Amygdala (tissue), 56 donors: ENCODE measurements around the gene EFEMP2.
"Not testable (repeated sequence)": the region's sequence is repeated elsewhere in the genome, so short reads cannot be mapped to it uniquely, and the experiment has no call there.

Source experiments
- DNase-seq, 56 donors: peaks; one replicate each; lab custom pipeline; 2025; lab: John Stamatoyannopoulos, UW

Gene EFEMP2

DNA sequence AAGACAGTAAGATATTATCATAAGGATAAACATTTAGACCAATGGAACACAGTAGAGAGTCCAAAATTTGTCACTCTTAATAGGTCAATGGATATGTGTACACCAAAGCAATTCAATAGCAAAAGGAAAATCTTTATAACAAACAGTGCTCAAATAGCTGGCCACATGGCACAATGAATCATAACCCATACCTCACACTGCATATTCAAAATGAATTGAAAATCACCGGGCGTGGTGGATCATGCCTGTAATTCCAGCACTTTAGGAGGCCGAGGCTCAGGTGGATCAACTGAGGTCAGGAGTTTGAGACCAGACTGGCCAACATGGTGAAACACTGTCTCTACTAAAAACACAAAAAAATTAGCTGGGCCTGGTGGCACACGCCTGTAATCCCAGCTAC lies 30.5 kb downstream of the EFEMP2 start:
- no peak for DNase-seq

DNA sequence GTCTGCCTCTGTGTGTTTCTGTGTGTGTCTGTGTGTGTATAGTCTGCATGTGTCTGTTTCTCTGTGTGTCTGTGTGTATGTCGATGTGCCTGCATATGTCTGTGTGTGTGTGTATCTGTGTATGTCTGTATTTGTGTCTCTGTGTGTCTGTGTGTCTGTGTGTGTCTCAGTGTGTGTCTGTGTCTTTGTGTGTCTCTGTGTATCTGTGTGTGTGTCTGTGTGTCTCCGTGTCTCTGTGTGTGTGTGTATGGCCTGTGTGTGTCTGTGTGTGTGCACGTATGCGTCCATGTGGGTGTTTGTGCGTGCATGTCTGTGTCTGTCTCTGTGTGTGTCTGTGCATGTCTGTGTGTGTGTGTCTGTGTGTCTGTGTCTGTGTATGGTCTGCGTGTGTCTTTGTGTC lies 38.4 kb downstream of the EFEMP2 start:
- DNase-seq: no peak

DNA sequence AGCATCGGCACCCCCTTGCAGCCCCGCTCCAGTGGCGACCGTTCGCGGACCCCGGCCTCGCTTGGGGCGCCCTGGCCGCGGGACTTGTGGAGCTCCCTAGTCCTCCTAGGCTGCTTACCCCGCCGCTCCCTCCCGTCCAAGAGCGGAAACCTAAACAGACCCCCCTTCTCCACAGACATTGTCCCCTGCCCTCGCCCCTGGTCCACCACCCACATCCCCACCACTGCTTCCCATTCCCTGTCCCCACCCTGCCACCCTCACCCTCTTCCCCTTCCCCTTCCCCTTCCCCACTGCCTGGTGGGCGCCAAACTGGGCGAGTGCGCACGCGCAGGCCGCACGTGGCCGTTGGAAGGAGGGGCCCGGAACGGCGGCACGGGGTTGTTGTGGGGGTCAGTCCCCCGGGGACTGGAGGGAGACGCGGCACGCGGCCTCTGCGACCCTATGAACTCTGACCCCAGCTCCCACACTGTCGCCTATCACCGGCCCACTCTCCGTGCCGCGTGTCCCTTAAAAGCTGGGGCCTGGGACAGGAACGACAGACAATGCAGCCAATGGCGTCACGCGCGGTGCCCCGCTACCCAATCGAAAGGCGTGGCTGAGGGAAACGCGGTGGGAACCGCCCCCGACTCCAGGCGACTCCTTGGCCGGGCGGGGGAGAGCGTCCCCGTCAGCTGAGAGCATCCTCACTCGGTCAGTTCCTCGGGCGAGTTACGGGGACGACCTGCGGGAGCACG lies 39.1 kb downstream of the EFEMP2 start, which contains the start of gene SNX32:
TSS of gene SNX32 (plus strand) at position 667 of the 734 bp plus-strand sequence. CDS start 103 bp downstream, outside the sequence.
- DNase-seq: peak; percentile 58 to 98 (median 91)

DNA sequence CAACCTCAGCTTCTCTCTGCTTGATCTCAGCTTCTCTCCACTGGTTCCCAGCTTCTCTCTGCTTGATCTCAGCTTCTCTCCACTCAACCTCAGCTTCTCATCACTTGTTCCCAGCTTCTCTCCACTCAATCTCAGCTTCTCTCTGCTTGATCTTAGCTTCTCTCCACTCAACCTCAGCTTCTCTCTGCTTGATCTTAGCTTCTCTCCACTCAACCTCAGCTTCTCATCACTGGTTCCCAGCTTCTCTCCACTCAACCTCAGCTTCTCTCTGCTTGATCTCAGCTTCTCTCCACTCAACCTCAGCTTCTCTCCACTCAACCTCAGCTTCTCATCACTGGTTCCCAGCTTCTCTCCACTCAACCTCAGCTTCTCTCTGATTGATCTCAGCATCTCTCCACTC lies 40.4 kb downstream of the EFEMP2 start:
- not testable (repeated sequence) for DNase-seq

DNA sequence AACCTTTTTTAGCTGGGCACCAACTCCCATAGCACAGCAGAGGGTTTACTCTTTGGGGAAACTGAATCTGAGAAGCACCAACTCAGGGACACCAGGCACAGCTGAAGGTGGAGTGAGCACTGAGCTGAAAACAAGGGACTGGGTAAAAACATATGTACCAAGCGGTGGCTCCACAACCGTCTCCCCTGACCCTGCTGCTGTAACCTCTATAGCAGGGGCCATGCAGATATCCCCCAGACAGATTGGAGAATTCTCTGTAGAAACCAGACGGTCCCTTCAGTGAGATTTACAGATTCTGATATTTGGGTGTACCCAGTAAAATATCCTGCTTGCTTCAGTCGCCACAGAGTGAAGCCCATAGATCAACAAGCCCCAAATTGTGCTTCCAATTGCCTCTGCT lies 43.1 kb downstream of the EFEMP2 start:
- DNase-seq: no peak

DNA sequence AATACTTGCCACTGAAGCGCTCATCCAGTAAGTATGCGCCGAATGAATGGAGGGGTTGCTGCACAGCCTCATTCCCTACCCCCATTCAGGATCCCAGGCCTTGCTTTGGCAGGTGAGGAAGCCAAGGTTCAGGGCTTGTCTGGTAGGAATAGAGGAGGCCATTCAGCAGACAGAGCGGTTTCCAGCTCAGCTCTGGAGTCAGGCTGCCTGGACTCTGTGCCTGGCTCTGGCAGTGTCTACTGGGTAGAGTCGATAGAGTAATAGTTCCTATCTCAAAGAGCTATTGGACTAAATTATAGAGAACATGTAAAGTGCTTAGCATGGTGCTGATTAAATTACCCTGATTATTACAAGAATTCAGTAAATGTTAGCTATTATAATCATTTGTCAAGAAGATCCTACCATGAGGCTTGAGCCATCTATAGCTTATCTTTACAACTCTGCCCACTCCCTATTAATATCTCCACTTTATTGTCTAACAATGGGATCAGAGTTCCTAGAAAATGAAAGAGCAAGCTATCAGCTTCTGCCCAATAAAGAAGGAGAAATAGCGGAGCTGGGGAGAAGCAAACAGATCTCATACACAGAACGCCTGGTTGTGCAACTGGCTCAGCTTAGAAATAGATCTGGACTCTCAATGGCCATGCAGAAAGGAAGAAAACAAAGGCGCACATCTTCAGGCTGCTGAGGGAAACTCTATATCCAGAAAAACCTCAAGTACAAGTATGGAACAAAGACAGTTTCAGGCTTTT lies 45.4 kb downstream of the EFEMP2 start:
- DNase-seq: no peak

DNA sequence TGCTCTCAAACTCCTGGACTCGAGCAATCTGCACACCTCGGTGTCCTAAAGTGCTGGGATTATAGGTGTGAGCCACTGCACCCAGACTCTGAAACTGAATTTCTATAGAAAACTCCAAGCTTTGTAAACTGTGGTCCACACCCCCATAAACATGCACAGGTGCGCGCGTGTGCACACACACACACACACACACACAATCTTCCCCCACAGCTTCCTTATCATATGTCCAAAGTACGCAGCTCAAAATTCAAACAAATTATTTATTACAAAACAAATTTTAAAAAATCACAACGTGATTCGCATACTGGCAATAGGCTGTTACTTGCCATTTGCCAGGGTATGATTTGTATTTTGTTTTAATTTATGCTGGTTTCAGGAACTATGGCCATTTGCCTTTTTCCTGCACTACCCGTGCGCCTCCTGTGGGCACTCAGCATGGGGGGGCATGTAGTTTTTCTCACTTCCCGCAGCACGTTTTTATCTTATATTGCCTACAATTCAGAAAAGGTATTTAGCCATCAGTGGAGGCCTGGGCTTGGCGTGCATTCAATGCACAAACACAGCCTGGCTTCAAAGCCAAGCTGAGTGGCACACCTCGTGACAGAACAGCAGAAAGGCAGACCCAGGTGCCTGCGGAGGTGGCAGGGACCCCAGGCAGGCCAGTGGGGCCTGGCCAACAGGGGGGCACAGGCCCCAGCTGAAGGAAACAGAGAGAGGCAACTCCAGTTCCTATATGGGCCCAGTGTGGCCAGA lies 49.6 kb downstream of the EFEMP2 start:
- no peak for DNase-seq

DNA sequence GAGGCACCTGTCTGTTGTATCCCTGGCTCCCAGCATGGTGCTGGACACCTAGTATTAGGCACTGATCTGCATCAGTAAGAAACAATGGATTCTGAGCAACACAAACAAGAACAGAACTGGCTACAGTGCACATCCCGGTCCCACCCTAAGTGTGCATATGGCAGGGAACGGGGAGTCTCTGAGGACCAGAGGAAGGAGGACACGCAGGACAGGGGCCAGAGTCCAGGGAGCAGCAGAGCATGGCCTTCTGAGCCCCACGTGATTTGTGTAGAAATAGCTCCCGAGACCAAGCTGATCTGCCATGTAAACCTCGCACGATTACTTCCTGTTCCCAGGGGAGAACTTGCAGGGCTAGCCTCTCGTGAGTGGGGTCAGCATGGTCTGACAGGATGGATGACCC lies 51.5 kb downstream of the EFEMP2 start:
- DNase-seq: no peak

DNA sequence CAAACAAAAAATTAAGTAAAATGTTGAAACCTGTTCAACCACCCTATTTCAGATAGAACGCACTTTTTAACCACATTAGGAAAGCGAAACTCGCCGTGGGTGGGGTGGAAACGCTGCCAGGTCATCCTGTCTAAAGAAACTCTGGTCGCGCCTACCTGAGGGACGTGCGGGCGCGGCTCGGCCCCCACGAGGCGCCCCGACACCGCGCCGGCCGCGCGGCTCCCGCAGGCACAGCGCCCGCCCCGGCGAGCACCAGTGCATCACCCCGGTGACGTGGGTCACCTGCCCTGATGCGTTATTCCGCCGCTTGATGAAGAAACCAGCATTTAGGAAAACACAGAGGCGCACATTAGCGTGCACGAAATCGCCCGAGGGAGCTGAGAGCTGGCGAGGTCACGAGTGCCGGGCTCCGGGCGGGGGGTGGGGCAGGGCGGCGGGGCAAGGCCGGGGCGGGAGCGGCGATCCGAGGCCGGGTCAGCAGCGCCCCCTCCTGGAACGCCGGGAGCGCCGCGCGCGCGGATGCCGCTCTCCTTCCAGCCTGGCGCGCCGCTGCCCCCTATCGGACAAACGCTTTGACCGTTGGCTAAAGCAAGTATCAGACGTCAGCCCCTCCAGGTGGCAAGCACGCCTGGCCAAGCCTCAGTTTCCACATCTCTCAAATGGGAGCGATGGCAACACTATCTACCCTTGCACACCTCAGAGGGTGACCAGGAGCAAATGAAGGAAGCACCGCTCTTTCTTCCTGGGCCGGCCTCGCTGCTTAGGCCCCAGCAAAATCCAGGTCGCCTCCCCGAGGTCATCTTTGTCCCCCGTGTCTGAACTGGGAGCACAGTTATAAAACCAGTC lies 54.5 kb downstream of the EFEMP2 start:
- DNase-seq: peak; percentile 27 to 97 (median 82)

DNA sequence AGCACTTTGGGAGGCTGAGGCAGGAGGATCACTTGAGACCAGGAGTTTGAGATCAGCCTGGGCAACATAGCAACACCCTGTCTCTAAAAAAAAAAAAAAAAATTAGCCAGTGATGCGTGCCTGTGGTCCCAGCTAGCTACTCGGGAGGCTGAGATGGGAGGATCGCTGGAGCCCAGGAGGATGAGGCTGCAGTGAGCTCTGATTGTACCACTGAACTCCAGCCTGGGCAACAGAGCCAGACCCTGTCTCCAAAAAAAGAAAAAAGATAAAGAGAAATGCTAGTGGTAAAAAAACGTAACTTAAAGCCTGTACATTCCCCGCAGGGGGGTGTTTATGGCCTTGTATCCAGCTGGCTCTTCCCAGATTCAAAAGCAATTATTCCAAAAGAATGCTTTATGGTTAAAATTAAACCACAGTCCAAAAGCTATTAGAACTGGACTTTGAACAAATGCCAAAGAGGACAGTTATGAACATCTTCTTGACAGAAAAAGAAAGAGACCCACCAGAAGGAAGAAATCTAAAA lies 55.2 kb downstream of the EFEMP2 start:
- no peak for DNase-seq

DNA sequence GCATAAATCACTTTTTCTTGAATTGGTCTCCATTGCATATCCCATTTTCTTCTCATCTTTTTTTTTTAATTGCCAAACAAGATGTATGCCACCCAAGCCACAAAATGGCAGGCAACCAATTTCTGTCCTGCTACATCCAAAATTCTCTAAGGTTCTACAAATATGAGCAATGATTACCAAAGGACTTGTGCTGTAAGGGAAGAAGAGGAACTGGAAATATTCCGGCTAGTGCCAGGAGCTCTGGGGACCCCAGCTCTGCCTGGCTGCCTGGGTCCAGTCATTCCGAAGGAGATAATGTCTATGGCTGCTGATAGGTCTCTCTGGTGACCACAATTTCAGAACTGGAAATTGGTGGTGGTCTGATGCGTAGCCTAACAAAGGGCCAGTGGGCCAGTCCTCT lies 55.9 kb downstream of the EFEMP2 start:
- DNase-seq: no peak
